ENCODE data around the gene NOL4L. TPM values are rescaled to one million over a fixed set of nuclear protein-coding genes. Genes with fewer than 3 reads are reported as not detected.

The NOL4L gene, protein sequence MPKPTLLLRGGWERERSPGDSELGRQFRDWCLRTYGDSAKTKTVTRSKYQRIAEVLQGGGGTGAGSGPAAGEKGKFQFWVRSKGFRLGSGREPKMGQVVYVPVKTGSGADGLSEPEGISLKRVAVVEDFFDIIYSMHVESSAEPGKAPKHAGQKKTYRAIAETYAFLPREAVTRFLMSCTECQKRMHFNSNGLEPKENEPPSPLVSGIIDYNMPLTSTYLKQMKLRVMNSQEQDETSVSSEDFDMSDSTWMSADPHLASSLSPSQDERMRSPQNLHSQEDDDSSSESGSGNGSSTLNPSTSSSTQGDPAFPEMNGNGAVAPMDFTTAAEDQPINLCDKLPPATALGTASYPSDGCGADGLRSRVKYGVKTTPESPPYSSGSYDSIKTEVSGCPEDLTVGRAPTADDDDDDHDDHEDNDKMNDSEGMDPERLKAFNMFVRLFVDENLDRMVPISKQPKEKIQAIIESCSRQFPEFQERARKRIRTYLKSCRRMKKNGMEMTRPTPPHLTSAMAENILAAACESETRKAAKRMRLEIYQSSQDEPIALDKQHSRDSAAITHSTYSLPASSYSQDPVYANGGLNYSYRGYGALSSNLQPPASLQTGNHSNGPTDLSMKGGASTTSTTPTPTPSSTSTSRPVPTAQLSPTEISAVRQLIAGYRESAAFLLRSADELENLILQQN
- 11.9 and 25.6 TPM in 2 replicates for total RNA-seq (ENCODE audit: low replicate concordance)

- peak within 1 kb of the TSS; percentile 21 for H2AFZ ChIP-seq (replicated peaks)
- H3K36me3 Mint-ChIP-seq: no peaks in the 10 kb centered on the region
- peaks cover 34% of the 10 kb centered on the region for H3K4me1 Mint-ChIP-seq
- no peaks in the 10 kb centered on the region for H3K79me2 ChIP-seq (ENCODE audit: low read depth)
- peaks cover 32% of the 10 kb centered on the region for H3K27me3 Mint-ChIP-seq (ENCODE audit: insufficient read depth, low read depth)
- peak within 1 kb of the TSS; percentile 38 for H3K27ac Mint-ChIP-seq
- DNase-seq (ENCODE audit: low spot score): peak; percentile 82
- peaks cover 3% of the 10 kb centered on the region for H4K20me1 ChIP-seq (ENCODE audit: low read depth)
- H3K36me3 ChIP-seq: no peaks in the 10 kb centered on the region
- H3K9ac ChIP-seq: no peak within 1 kb of the TSS
- H3K4me2 ChIP-seq: peak within 1 kb of the TSS; percentile 97
- no peak within 1 kb of the TSS for H3K27ac ChIP-seq
- TF ChIP-seq EZH2 (IDR thresholded peaks at IDR 0.05) (peak; percentile 13), CTCF (IDR thresholded peaks at IDR 0.05) (no peak)
- no peaks in the 10 kb centered on the region for H3K9me3 ChIP-seq (ENCODE audit: low read depth)
- peak within 1 kb of the TSS; percentile 88 for H3K4me3 Mint-ChIP-seq
- peak within 1 kb of the TSS; percentile 68 for H3K4me3 ChIP-seq
- H3K27me3 ChIP-seq: peaks cover 51% of the 10 kb centered on the region
- peaks cover 2% of the 10 kb centered on the region for H3K9me3 Mint-ChIP-seq
- peaks cover 28% of the 10 kb centered on the region for H3K4me1 ChIP-seq
- peaks cover 54% of the 10 kb centered on the region for H3F3A ChIP-seq (ENCODE audit: low read depth)
Measured at GRCh38 chr20:32585011-32585585, at the start of gene NOL4L. Gene NOL4L, minus strand, starts transcription at chr20:32585333. Its CDS starts 443 bp downstream, at chr20:32584890.

- Mint-ChIP-seq H3K36me3 (no peaks in the 10 kb centered on the region), H3K9me3 (no peaks in the 10 kb centered on the region), H3K4me3 (peak overlapping the region; percentile 34), H3K27ac (peak overlapping the region; percentile 7), H3K4me1 (peaks cover 65% of the 10 kb centered on the region), H3K27me3 (ENCODE audit: insufficient read depth, low read depth) (peaks cover 26% of the 10 kb centered on the region)
- H3F3A ChIP-seq (ENCODE audit: low read depth): peaks cover 5% of the 10 kb centered on the region
- H3K79me2 ChIP-seq (ENCODE audit: low read depth): no peaks in the 10 kb centered on the region
- H3K9me3 ChIP-seq (ENCODE audit: low read depth): no peaks in the 10 kb centered on the region
- no peak overlapping the region for H3K27ac ChIP-seq
- peaks cover 26% of the 10 kb centered on the region for H3K4me1 ChIP-seq
- no peak overlapping the region for H3K4me3 ChIP-seq
- no peaks in the 10 kb centered on the region for H4K20me1 ChIP-seq (ENCODE audit: low read depth)
- no peak overlapping the region for H3K9ac ChIP-seq
- DNase-seq (ENCODE audit: low spot score): no peak
- no peaks in the 10 kb centered on the region for H3K27me3 ChIP-seq
- H3K4me2 ChIP-seq: peak overlapping the region; percentile 7
- TF ChIP-seq CTCF (IDR thresholded peaks at IDR 0.05) (no peak), EZH2phosphoT487 (IDR thresholded peaks at IDR 0.05) (no peak), EZH2 (IDR thresholded peaks at IDR 0.05) (no peak)
- no peaks in the 10 kb centered on the region for H3K36me3 ChIP-seq
- no peak overlapping the region for H2AFZ ChIP-seq (replicated peaks)
Measured at GRCh38 chr20:32634041-32634805, 49.1 kb upstream of the NOL4L start.

DNA sequence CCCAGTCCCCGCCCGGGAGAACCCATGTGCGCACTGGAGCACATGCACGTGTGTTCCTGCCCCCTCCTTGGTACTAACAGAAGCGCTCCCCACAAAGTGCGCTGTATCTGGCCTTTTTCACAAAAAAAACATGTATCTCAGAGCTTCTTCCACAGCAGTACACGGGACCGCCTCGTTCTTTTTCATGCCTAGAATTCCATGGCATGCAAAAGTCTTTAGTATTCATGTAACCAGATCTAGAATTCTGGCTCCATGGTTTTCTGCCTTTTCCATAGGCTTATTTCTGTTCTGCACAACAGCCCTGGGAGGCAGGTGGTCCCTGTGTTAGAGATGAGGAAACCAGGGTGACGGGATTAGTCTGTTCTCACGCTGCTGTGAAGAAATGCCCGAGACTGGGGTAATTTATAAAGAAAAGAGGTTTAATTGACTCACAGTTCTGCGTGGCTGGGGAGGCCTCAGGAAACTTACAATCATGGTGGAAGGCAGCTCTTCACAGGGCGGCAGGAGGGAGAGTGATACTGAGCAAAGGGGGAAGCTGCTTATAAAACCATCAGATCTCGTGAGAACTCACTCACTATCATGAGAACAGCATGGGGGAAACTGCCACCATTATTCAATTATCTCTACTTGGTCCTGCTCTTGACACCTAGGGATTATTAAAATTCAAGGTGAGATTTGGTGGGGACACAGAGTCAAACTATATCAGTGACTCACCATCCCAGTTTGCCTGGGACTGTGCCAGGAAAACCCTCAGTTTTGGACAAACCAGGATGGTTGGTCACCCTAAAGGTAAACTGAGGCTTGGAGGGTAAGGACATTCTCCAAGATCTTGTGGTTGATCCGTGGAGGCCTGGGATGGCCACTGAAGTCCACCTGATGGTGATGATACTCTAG, 47.6 kb upstream of the NOL4L start:
- no peak overlapping the region for H3K4me3 ChIP-seq
- H3K9me3 ChIP-seq (ENCODE audit: low read depth): no peaks in the 10 kb centered on the region
- no peaks in the 10 kb centered on the region for H3K79me2 ChIP-seq (ENCODE audit: low read depth)
- H3K9ac ChIP-seq: no peak overlapping the region
- Mint-ChIP-seq H3K27me3 (ENCODE audit: insufficient read depth, low read depth) (peaks cover 26% of the 10 kb centered on the region), H3K4me3 (peak overlapping the region; percentile 30), H3K4me1 (peaks cover 70% of the 10 kb centered on the region), H3K9me3 (no peaks in the 10 kb centered on the region), H3K36me3 (no peaks in the 10 kb centered on the region), H3K27ac (peak overlapping the region; percentile 18)
- H3F3A ChIP-seq (ENCODE audit: low read depth): peaks cover 5% of the 10 kb centered on the region
- no peak overlapping the region for H3K4me2 ChIP-seq
- H3K4me1 ChIP-seq: peaks cover 31% of the 10 kb centered on the region
- TF ChIP-seq EZH2phosphoT487 (IDR thresholded peaks at IDR 0.05) (no peak), EZH2 (IDR thresholded peaks at IDR 0.05) (no peak), CTCF (IDR thresholded peaks at IDR 0.05) (no peak)
- no peaks in the 10 kb centered on the region for H4K20me1 ChIP-seq (ENCODE audit: low read depth)
- no peaks in the 10 kb centered on the region for H3K36me3 ChIP-seq
- H3K27me3 ChIP-seq: no peaks in the 10 kb centered on the region
- H3K27ac ChIP-seq: no peak overlapping the region
- no peak for DNase-seq (ENCODE audit: low spot score)
- H2AFZ ChIP-seq (replicated peaks): no peak overlapping the region

All from neural progenitor cell (in vitro differentiated cells).